ENCODE data around the gene CWC22. TPM values are rescaled to one million over a fixed set of nuclear protein-coding genes. Genes with fewer than 3 reads are reported as not detected.

CWC22 gene
- total and polyA plus RNA-seq, 2 donors (not counting 1 experiment from before 2014, with no cell fraction given), result 6.4 to 22.5 TPM

- TF ChIP-seq, protein P1, sequence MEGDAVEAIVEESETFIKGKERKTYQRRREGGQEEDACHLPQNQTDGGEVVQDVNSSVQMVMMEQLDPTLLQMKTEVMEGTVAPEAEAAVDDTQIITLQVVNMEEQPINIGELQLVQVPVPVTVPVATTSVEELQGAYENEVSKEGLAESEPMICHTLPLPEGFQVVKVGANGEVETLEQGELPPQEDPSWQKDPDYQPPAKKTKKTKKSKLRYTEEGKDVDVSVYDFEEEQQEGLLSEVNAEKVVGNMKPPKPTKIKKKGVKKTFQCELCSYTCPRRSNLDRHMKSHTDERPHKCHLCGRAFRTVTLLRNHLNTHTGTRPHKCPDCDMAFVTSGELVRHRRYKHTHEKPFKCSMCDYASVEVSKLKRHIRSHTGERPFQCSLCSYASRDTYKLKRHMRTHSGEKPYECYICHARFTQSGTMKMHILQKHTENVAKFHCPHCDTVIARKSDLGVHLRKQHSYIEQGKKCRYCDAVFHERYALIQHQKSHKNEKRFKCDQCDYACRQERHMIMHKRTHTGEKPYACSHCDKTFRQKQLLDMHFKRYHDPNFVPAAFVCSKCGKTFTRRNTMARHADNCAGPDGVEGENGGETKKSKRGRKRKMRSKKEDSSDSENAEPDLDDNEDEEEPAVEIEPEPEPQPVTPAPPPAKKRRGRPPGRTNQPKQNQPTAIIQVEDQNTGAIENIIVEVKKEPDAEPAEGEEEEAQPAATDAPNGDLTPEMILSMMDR (conservative IDR thresholded peaks at IDR 0.05 in 1 of 2, IDR thresholded peaks at IDR 0.05 in 1 of 2; ENCODE audit: low read depth in 1 of 2, low read length in 2 of 2), result no peak
- TF ChIP-seq EZH2 (IDR thresholded peaks at IDR 0.05; ENCODE audit: low read length, missing control alignments), result no peak
- Histone ChIP-seq H3K9ac (ENCODE audit: insufficient read depth, low read length) (no peak overlapping the region), H2AFZ (ENCODE audit: low read length) (no peak overlapping the region), H3K4me1 (ENCODE audit: control insufficient read depth, extremely low read depth, insufficient read depth, low read length) (no peaks in the 10 kb centered on the region), H3K4me2 (ENCODE audit: extremely low read depth, insufficient read depth, low read length) (no peak overlapping the region), H3K79me2 (ENCODE audit: control insufficient read depth, insufficient read depth, low read length) (no peaks in the 10 kb centered on the region), H3K9me3 (ENCODE audit: control insufficient read depth, insufficient read depth, low read depth, low read length) (no peaks in the 10 kb centered on the region), H3K27me3 (ENCODE audit: control insufficient read depth, insufficient read depth, low read length) (no peaks in the 10 kb centered on the region), H3K4me3 (replicated peaks in 1 of 4; ENCODE audit: control extremely low read depth in 1 of 4, insufficient read depth in 1 of 4, low read depth in 3 of 4, low read length in 4 of 4) (no peak overlapping the region), H4K20me1 (ENCODE audit: control insufficient read depth, extremely low read depth, insufficient read depth, low read length) (no peaks in the 10 kb centered on the region), H3K36me3 (ENCODE audit: control insufficient read depth, insufficient read depth, low read length) (no peaks in the 10 kb centered on the region), H3K27ac (ENCODE audit: insufficient read depth, low read length) (no peak overlapping the region)
- no peak for DNase-seq (ENCODE audit: low read depth in 2 of 2)
These were observed 107.4 kb downstream of the CWC22 start for GRCh38 chr2:179899666-179900065.

DNA sequence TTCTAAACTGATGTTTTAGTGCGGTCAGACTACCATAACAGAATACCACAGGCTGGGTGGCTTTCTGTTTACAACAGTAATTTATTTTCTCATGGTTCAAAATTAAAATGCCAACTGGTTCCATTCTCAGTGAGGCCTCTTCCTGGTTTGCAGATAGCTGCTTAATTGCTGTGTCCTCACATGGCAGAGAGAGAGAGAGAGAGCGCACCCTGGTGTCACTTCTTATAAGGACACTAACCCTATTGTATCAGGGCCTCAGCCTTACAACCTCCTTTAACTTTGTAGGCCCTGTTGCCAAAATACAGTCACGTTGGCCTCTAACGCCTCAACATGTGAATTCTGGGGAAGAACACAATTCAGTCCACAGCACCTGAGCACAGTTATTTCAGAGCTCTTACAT is 108.2 kb downstream of the CWC22 start:
- no peaks in the 10 kb centered on the region for H3K9me3 ChIP-seq (ENCODE audit: control insufficient read depth, insufficient read depth, low read depth, low read length)
- H3K27me3 ChIP-seq (ENCODE audit: control insufficient read depth, insufficient read depth, low read length), result no peaks in the 10 kb centered on the region
- H3K4me1 ChIP-seq (ENCODE audit: control insufficient read depth, extremely low read depth, insufficient read depth, low read length), result no peaks in the 10 kb centered on the region
- no peaks in the 10 kb centered on the region for H3K36me3 ChIP-seq (ENCODE audit: control insufficient read depth, insufficient read depth, low read length)
- peak; percentile 11 to 30 for DNase-seq (ENCODE audit: low read depth in 2 of 2)
- no peak overlapping the region for H3K27ac ChIP-seq (ENCODE audit: insufficient read depth, low read length)
- H3K4me2 ChIP-seq (ENCODE audit: extremely low read depth, insufficient read depth, low read length), result no peak overlapping the region
- TF ChIP-seq EZH2 (IDR thresholded peaks at IDR 0.05; ENCODE audit: low read length, missing control alignments), result no peak
- TF ChIP-seq, protein P1 (conservative IDR thresholded peaks at IDR 0.05 in 1 of 2, IDR thresholded peaks at IDR 0.05 in 1 of 2; ENCODE audit: low read depth in 1 of 2, low read length in 2 of 2), result peak; percentile 7 to 39
- no peak overlapping the region for H3K9ac ChIP-seq (ENCODE audit: insufficient read depth, low read length)
- H3K79me2 ChIP-seq (ENCODE audit: control insufficient read depth, insufficient read depth, low read length), result no peaks in the 10 kb centered on the region
- H4K20me1 ChIP-seq (ENCODE audit: control insufficient read depth, extremely low read depth, insufficient read depth, low read length), result no peaks in the 10 kb centered on the region
- no peak overlapping the region for H3K4me3 ChIP-seq (replicated peaks in 1 of 4; ENCODE audit: control extremely low read depth in 1 of 4, insufficient read depth in 1 of 4, low read depth in 3 of 4, low read length in 4 of 4)
- no peak overlapping the region for H2AFZ ChIP-seq (ENCODE audit: low read length)

Other genes starting within 250 kb of the CWC22 start
- gene ZNF385B, start 145.7 kb downstream of the CWC22 start, total RNA-seq, result under 0.01 TPM in 1 of 2 replicates, not detected in the other
- gene ZNF385B, start 145.7 kb downstream of the CWC22 start, polyA plus RNA-seq, result 0.06 TPM in 1 of 2 replicates, not detected in the other

Measured in fibroblast of lung (primary cell).